ENCODE data around the gene MICOS13.

MICOS13 gene

DNA sequence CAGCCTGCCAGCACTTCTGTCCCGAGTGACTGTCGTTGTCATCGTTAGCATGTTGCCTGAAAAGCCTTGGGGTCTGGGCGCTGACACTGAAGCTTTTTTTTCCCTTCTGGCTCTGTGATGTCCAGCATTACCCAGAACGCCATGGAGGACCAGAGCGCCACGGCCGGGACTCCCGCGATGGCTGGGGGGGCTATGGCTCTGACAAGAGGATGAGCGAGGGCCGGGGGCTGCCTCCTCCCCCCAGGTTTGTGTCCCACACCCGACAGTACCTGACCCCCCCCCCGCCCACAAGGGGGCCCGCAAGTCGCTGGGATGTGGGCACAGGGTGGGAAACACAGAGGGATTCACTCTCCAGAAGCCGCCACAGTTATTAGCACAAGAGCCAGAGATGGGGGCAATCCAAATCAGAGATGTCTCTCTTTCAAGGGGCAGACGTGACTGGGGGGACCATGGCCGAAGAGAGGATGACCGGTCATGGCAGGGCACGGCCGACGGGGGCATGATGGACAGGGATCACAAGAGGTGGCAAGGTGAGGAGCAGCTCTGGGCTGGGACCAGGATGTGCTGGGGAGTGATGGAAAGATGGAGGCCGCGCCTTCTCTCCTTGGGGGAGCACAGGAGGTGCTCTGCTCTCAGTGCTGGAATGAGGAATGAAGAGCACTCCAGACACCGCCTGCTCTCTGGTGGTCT lies 13.2 kb downstream of the MICOS13 start:
- DNase-seq: no peak

DNA sequence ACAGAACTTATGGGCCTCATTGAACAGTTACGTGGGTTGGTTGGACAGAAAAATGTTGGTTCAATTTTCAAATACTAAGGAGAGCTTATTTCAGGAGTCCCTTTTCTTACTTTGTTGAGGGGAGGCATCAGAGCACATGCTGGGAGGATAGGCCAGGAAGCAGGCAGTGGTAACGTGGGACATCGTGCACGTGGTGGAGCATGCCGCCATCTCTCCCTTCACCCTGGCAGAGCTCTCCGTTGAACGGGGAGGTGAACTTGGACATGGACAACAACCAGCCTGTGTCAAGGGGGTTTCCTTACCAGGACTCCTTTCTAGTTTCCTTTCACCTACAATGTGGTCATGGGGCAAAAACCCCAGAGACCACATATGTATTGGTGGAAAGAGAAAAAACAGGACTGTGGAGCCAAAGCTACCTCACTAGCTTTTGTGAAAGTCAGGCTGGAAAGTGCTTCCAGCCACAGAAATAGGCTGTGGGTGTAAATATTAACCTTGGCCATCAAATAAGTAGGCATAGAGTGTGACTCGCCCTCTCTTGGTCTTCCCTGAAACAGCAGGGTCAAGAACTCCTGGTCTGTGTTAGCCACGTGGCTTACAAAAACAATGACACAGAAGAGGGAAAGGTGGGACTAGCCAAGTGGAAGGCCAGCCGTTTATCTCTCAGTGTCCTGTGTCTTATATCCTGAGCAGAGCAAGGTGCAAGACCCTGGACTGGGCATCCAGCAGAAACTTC lies 14.4 kb downstream of the MICOS13 start:
- DNase-seq: no peak

DNA sequence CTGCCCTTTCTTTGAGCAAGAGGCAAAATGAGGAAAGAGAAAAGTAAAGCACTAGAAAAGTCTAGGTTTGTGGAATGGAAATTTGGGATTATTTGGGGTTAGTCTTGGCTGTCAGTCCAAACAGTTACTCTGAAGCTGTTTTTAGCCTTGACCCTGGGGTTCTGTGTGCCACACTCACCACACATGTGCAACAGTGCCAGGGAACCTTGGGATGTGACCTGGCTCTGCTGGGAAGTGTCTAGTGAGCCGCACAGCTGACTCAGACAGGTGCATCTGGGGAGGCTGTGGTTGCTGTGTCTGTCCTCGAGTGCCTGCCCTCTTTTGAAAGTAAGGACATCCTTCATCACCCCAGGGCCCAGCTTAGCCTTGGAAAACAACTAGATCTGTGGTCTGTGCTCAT lies 15.8 kb downstream of the MICOS13 start:
- DNase-seq: no peak

DNA sequence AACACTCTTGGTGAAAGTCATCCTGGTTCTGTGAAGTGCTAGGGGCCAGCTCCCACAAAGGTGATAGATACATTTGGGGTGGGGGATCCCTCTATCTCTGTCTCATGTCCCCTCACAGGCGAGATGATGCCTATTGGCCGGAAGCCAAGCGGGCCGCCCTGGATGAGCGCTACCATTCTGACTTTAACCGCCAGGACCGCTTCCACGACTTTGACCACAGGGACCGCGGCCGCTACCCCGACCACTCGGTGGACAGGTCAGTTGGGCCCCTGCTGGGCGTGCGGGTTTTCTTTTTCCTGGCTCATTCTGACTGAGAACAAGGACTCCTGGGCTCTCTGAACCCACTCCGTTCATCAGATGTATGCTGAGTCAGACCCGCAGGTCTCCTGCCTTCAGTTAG lies 16.4 kb downstream of the MICOS13 start:
- DNase-seq: no peak

DNA sequence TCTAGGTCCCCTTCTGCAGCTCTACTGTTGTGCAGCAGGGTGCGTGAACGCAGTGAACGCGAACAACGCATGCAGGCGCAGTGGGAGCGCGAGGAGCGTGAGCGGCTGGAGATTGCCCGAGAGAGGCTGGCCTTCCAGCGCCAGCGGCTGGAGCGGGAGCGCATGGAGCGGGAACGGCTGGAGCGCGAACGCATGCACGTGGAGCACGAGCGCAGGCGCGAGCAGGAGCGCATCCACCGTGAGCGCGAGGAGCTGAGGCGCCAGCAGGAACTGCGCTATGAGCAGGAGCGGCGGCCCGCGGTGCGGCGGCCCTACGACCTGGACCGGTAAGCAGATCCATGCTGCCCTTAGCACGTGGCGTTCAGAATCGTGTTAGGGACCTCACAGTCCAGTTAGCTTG lies 18.8 kb downstream of the MICOS13 start:
- no peak for DNase-seq

DNA sequence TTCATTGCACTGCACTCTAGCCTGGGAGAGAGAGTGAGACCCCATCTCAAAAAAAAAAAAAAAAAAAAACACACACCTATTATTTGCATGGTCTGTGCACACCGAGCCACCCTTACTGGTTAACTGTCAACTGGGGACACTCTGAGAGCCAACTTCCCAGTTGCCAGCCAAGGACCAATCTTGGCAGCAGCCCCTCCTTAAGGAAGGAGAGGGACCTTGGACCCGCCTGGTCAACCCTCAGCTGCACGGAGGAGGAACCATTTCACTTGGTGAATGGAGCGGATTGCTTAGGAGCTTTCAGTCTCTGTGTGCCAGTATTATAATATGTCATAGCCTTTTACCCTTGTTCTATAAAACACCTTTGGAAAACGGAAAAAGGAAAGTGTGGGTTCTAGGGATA lies 24.9 kb downstream of the MICOS13 start:
- no peak for DNase-seq

DNA sequence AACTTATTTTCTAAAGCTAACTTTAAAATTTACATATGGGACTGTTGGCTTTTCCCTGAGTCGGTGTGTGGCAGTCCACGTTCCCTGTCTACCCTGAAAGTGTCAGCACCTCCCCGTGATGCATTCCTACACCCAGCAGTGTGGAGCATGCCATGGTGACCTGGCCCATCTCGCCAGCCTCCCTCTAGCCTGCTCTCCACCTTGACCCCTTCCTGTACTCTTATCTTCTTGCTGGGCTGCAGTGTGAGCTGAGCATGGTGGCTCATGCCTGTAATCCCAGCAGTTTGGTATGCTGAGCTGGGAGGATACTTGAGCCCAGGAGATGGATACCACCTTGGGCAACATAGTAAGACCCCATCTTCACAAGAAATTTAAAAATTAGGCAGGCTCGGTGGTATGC lies 25.4 kb downstream of the MICOS13 start:
- no peak for DNase-seq

DNA sequence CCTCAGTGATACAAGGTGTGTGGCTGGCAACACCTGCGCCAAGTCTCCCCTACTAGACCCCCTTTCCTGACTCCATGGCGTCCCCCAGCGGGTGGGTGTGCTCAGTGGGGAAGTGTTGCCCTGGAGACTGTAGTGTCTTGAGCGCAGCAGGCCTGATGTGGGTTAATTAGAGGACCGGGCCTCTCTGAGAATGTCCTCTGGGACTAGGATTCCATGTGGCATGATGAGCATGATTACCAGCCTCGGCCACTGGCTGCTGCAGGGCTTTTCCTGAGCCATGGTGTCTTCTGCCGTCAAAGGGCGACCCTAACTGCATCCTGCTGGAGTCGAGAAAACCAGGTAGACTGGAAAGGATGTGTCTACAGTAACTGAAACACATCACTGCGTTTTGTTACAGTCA lies 28.1 kb downstream of the MICOS13 start:
- no peak for DNase-seq

DNA sequence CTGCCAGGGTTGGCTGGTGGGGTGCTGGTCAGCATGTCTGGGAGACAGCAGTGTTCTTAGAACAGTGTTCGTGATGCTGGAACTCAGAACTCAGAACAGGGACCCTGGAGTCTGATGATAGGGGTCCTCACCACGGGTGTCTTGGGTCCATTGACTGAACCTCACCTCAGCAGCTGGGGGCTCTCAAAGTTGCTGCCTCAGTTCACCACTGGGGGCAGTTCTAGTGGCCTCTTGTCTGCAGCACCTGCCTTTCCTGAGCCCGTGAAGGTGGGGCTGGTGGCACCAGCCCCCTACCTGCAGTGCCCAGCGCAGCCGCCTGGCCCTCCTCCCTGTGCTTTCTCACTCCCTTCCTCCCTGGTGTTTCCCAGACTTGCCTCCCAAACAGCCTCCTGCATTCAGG lies 29.0 kb downstream of the MICOS13 start:
- no peak for DNase-seq

DNA sequence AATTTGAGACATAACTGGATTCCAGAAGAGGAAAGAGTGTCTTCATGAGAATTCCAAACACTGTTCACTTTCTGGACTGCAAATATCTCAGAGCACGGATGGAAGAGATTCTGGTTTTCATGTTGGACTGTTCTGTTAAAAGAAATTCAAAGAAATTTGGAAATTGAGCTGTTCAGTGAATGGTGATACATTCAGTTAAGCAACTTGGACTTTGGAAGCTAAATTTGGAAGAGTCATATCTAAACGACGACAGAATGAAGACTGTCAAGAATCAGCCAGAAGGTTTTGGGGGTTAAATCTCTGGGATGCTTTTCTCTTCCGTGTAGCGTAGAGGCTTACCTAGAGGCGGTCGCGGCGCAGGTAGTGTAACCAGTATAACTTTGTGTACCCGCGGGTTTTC lies 31.9 kb downstream of the MICOS13 start:
- DNase-seq: no peak

DNA sequence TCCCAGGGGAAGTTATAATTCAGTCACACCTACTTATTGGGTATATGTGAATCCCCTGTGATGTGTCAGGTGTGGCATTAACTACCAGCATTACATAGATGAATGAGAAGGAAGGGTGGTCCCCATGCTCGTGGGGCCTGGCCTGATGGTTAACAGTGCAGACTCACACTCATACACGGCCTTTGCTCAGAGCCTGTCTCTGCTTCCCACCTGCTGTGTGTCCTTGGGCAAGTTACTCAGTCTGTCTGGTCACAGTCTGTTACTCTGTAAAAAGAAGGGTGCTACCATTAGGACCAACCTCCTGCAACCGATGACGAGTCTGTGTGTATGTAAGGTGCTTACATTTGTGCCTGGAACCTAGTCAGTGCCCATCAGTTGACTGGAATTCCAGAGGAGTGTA lies 33.6 kb downstream of the MICOS13 start:
- DNase-seq: no peak

DNA sequence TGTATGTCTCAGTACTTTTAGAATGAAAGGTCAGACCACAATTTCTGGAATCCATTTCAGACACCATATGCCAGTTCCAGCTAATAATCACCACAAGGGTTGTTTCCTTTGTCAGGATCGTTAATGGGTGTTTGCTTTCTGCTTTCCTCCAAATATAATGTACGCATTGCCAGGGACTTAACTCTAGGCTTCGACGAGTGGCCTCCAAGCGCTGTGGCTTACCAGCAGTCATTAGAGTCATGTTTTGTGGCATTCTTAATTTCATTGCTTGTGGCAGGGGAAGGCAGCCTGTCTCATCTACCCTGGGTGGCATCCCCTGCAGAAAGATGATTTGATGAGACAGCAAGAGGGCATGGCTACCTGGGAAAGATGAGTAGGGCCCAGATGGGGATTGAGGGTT lies 34.9 kb downstream of the MICOS13 start:
- no peak for DNase-seq

DNA sequence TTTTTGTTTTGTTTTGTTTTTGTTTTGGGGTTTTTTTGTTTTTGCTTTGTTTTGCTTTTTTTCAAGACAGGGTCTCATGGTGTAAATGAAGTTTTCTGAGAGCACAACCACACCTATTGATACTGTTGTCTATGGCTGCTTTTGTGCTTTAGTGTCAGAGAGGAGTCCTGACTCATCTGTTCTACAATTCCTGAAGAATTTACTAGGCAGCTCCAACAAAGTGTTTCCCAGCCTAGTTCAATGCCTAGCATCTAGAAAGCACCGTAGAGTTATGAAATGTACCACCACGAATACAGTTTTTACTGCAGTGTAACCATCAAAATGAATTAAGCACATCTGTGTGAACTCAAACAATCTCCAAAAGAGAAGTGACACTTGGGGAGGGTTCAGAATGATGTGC lies 36.3 kb downstream of the MICOS13 start:
- DNase-seq: no peak

DNA sequence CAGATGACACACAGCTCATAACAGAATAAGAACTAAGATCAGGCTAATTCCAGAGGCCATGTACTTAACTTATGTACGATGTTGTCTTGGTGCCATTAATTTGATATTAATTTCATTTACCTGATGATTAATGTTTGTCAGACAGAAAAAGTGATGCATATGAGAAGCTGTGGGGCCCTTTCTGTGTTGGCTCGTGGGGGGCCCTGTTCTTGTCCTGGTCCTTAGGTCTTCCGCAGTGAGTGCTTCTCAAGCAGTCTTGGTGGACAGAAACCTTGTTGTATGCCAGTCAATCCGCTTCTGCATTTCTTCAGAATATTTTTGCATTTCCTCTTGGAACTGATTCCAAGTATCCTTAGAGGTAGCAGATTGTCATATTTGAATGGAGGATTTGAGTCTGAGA lies 37.3 kb downstream of the MICOS13 start:
- no peak for DNase-seq

DNA sequence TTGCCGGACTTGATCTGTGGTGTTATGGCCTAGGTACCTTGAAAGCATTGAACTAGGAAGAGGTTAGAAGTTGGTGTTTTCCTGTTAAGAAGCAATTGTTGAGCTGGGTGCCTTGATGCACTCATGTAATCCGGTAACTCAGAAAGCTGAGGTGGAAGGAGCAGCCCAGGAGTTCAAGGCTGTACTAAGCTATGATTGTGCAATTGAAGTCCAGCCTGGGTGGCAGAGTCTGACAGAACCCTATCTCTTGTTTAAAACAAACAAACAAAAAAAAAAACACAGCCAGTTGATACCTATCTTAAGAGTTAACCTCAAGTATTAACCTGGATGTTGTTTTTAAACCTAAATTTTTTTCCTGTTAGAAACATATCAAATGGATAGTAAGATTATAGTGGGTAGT lies 38.1 kb downstream of the MICOS13 start:
- DNase-seq: no peak

DNA sequence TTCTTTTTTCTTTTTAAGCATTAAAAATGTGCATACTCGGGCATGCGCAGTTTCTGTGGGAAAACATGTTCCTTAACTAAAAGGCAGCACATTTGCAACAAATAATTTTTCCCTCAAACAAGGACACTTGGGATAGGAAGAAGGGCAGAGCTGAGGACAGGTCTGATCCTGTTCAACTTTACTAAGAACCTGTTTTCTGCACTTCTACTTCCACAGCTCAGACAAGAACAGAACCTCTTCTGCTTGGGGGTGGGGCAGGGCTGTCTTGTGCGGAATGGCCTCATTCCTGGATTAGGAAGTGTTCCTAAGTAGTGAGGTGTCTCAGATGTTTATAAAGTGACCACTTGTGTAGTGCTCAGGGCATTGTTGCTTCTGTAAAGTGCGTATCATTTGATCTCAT lies 39.1 kb downstream of the MICOS13 start:
- no peak for DNase-seq

DNA sequence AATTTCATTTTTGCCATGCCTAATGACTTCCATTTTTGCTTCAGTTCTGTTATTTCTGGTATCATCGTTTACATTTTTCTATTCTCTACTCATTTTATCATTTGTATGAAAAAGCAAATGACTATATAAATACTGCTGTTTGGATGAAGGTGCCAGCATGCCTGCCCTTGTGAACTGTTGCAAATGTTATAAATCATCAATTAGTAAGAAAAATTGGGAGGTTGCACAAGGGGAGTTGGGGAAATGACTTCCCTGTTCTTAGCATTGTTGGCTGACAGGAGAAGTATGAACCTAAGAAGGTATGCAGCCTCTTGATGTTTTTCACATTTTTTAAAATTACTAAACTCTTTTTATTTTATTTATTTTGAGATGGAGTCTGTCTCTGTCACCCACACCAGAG lies 42.3 kb downstream of the MICOS13 start:
- DNase-seq: no peak

DNA sequence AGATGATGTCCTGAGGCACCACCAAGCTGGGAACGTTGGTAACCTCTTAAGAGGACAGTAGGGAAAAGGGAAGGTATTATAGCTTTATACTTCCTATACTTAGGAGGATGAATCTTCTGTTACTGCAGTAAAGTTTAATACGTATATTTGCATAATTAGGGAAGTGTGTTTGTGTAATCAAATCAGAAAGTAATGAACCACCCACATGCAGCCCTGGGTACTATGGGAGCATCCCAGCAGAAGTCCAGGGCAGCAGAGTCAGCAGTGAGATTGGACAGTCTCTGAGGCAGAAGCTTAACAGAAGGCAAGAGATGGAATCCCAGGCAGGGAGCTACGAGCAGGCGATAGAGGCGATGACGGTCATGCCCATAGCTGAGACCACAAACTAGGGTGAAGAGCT lies 44.9 kb downstream of the MICOS13 start:
- DNase-seq: no peak

DNA sequence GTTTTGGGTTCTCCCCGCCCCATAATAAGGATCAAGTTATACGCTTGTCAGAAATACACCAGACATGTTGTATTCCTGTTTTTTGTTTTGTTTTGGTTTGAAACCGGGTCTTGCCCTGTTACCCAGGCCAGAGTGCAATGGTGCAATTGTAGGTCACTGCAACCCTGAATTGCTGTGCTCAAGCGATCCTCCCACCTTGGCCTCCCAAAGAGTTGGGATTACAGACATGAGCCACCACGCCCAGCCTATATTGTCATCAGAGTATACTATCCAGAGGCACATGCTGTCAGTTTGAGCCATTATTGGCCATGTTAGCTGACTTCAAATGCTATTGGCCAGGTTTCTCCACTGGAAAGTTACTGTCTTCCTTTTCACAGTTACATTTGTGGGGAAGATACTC lies 47.7 kb downstream of the MICOS13 start:
- DNase-seq: no peak

DNA sequence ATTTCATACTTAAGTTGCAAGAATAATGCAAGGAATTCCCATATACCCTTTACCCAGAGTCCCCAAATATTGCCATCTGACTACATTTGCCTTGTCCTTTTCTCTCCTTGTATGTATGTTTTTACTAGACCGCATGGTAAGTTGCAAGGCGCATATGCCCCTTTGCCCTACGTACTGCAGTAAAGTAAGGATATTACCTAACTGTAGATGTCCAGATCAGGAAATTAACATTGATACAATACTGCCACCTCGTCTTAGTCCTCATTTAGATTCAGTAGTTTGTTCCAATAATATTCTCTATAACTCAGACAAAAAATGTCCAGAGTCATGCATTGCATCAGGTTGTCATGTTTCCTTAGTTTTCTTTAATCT lies 48.1 kb downstream of the MICOS13 start:
- DNase-seq: no peak

DNA sequence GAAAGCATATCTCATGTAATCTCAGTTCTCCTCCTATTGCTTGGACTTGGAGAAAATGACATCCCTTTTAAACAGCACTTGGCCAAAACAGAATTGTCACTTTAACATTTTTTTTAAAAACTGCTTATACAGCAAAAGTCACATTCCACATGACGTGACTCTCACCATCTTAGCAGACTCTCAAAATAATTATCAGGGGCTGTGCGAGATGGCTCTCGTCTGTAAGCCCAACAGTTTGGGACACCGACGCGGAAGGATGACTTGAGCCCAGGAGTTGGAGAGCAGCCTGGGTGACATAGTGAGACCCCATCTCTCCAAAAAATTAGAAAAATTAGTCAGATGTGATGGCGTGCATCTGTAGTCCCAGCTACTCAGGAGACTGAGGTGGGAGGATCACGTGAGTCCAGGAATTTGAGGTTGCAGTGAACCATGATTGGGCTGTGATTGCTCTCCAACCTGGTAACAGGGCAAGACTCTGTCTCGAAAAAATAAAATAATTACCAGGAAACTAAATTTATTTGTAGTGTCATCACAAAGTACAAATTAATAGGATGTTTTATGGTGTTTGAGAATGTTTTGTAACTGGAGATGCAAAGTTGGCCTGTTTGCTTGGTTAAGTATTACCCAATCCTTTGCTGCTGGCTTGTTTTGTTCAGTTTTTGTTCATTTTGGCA lies 48.6 kb downstream of the MICOS13 start:
- no peak for DNase-seq

DNA sequence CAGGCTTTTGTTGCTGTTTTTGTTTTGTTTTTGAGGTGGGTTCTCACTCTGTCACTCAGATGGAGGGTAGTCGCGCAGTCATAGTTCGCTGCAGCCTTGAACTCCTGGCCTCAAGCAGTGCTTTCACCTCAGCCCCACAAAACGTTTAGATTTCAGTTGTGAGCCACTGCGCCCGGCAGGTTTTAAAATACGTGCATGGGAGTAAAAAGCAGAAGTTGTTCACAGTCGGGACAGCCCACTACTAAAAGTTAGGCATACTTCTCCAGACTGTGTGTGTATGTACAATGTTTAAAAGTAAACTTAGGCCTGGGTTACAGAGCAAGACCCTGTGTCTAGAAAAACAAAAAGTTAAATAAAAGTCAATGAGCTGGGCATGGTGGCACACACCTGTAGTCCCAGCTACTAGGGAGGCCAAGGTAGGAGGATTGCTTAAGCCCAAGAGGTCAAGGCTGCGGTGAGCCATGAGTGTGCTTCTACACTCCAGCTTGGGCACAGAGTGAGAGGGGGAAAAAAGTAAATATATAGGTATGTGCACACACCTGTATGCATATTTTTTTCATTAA lies 51.3 kb downstream of the MICOS13 start:
- no peak for DNase-seq

DNA sequence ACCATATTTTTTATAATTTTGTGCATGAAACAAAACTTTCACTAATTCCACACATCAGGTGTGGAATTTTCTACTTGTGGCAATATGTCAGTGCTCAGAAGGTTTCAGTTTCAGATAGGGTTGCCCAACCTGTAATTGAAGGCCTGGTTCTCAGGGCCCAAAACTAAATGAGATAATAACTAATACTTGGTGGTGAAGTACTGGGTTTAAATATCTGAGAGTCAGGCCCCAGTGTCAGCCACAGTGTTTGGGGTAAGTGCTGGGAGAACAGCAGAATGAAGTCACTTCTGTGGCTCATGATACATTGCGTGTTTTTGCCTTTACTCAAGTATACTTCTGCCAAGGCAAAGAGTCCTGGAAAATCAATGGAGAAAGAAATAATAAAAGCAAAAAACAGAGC lies 51.9 kb downstream of the MICOS13 start:
- no peak for DNase-seq
